CD4-positive, CD25-positive, alpha-beta regulatory T cell (primary cell): ENCODE results near the gene ASB10. TPM values are rescaled to one million over a fixed set of nuclear protein-coding genes. Genes with fewer than 3 reads are reported as not detected.

ENCODE experiments used
- ATAC-seq, 2 donors: fragments of 150-1000 bp; cut with Tn5 transposase; one replicate each; pipeline ENCODE4 v1.10.0; 2021; ENCODE audit warnings: low read depth in 2 of 2, moderate number of reproducible peaks in 2 of 2, moderate library complexity in 1 of 2
- DNase-seq, 3 donors: peaks; one replicate each; pipeline versions ENCODE4 v3.0.0 to v3.0.0-alpha.2; 2012 to 2022; ENCODE audit warnings: mixed read lengths in 1 of 3
- H3K27ac ChIP-seq: one replicate; pipeline ENCODE4 v1.7.0; 2013; ENCODE audit warnings: mild to moderate bottlenecking, low read length; ENCODE audit not compliant: insufficient read depth, poor library complexity, severe bottlenecking
- H3K27me3 ChIP-seq: one replicate; pipeline ENCODE4 v1.7.0; 2013; ENCODE audit warnings: low read length; ENCODE audit not compliant: control insufficient read depth, insufficient read depth
- H3K36me3 ChIP-seq: one replicate; pipeline ENCODE4 v1.7.0; 2013; ENCODE audit warnings: mild to moderate bottlenecking, low read length, moderate library complexity; ENCODE audit not compliant: control insufficient read depth, insufficient read depth
- H3K4me1 ChIP-seq: 2 replicates; pipeline ENCODE4 v1.7.0; 2013; ENCODE audit warnings: mild to moderate bottlenecking, low read length; ENCODE audit not compliant: insufficient read depth, control insufficient read depth, poor library complexity, severe bottlenecking
- H3K4me3 ChIP-seq: one replicate; pipeline ENCODE4 v1.7.0; 2013; ENCODE audit warnings: low read depth, mild to moderate bottlenecking, low read length, moderate library complexity
- H3K9me3 ChIP-seq, 2 experiments: 1 replicate in 1 of 2; 2 replicates in 1 of 2; pipeline ENCODE4 v1.7.0; 2013; ENCODE audit warnings: low read length in 2 of 2, mild to moderate bottlenecking in 1 of 2, moderate library complexity in 1 of 2; ENCODE audit not compliant: control insufficient read depth in 2 of 2
- H3K27ac Mint-ChIP-seq, 3 donors: one replicate each; pipeline ENCODE4 v1.8.0; 2020 to 2022; ENCODE audit warnings: mild to moderate bottlenecking in 3 of 3, mixed read lengths in 3 of 3, moderate library complexity in 2 of 3
- H3K27me3 Mint-ChIP-seq: one replicate; pipeline ENCODE4 v1.8.0; 2022; ENCODE audit warnings: mild to moderate bottlenecking, mixed read lengths
- H3K36me3 Mint-ChIP-seq: one replicate; pipeline ENCODE4 v1.8.0; 2020; ENCODE audit warnings: mixed read lengths
- H3K4me1 Mint-ChIP-seq, 4 donors: one replicate each; pipeline ENCODE4 v1.8.0; 2020 to 2022; ENCODE audit warnings: mixed read lengths in 4 of 4, mild to moderate bottlenecking in 1 of 4
- H3K4me3 Mint-ChIP-seq, 4 donors: one replicate each; pipeline ENCODE4 v1.8.0; 2020 to 2022; ENCODE audit warnings: mild to moderate bottlenecking in 4 of 4, mixed read lengths in 4 of 4, moderate library complexity in 3 of 4
- H3K9me3 Mint-ChIP-seq, 7 donors: one replicate each; pipeline ENCODE4 v1.8.0; 2020 to 2022; ENCODE audit warnings: mixed read lengths in 7 of 7, mild to moderate bottlenecking in 3 of 7, moderate library complexity in 2 of 7
- polyA plus RNA-seq, 4 donors: library from polyadenylated mRNA; unstranded; fragments of 300-500 nt; fragmentation: Illumina TruSeq; gene quantifications; one replicate each; pipeline ENCODE4 v1.2.3, GENCODE V29; 2021
- total RNA-seq: library from RNA; stranded (reverse); gene quantifications from one replicate; pipeline ENCODE4 v1.2.3, GENCODE V29; 2022

The ASB10 gene
- total and polyA plus RNA-seq, 5 donors from 2014 or later = not detected

GRCh38 chr7:151148319-151149259 lies 38.5 kb downstream of the ASB10 start:
- H3K9me3 Mint-ChIP-seq = peaks cover 0 to 1% (median 0%) of the 10 kb centered on the region in 7 donors
- no peaks in the 10 kb centered on the region for H3K9me3 ChIP-seq
- no peak overlapping the region for H3K27ac Mint-ChIP-seq
- ATAC-seq (no peak), DNase-seq (no peak)
- no peaks in the 10 kb centered on the region for H3K4me1 Mint-ChIP-seq
- H3K4me1 ChIP-seq = no peaks in the 10 kb centered on the region
- peaks cover 15% of the 10 kb centered on the region for H3K27me3 ChIP-seq
- H3K36me3 Mint-ChIP-seq = no peaks in the 10 kb centered on the region
- no peak overlapping the region for H3K27ac ChIP-seq
- H3K27me3 Mint-ChIP-seq = peaks cover 14% of the 10 kb centered on the region
- no peak overlapping the region for H3K4me3 Mint-ChIP-seq
- H3K36me3 ChIP-seq = no peaks in the 10 kb centered on the region
- H3K4me3 ChIP-seq = no peak overlapping the region

- ATAC-seq = no peak
- Histone ChIP-seq H3K36me3 (no peaks in the 10 kb centered on the region), H3K27me3 (peaks cover 7% of the 10 kb centered on the region), H3K9me3 (no peaks in the 10 kb centered on the region), H3K4me3 (no peak overlapping the region), H3K4me1 (no peaks in the 10 kb centered on the region), H3K27ac (no peak overlapping the region)
- DNase-seq = no peak
- H3K36me3 Mint-ChIP-seq = peaks cover 9% of the 10 kb centered on the region
- H3K4me3 Mint-ChIP-seq = no peak overlapping the region
- peak overlapping the region in 1 of 3 donors; percentile 12 for H3K27ac Mint-ChIP-seq
- H3K27me3 Mint-ChIP-seq = peaks cover 14% of the 10 kb centered on the region
- peaks cover 0 to 1% (median 0%) of the 10 kb centered on the region in 7 donors for H3K9me3 Mint-ChIP-seq
- no peaks in the 10 kb centered on the region for H3K4me1 Mint-ChIP-seq
Measured at GRCh38 chr7:151146761-151147160, 40.3 kb downstream of the ASB10 start.

- Histone ChIP-seq H3K4me1 (no peaks in the 10 kb centered on the region), H3K27me3 (no peaks in the 10 kb centered on the region), H3K9me3 (no peaks in the 10 kb centered on the region), H3K4me3 (no peak overlapping the region), H3K27ac (no peak overlapping the region), H3K36me3 (no peaks in the 10 kb centered on the region)
- DNase-seq (no peak), ATAC-seq (no peak)
- no peak overlapping the region for H3K27ac Mint-ChIP-seq
- H3K36me3 Mint-ChIP-seq = peaks cover 11% of the 10 kb centered on the region
- H3K4me3 Mint-ChIP-seq = no peak overlapping the region
- H3K27me3 Mint-ChIP-seq = peaks cover 9% of the 10 kb centered on the region
- H3K9me3 Mint-ChIP-seq = peaks cover 0 to 1% (median 0%) of the 10 kb centered on the region in 7 donors
- H3K4me1 Mint-ChIP-seq = no peaks in the 10 kb centered on the region
Measured at GRCh38 chr7:151144387-151144786, 42.7 kb downstream of the ASB10 start.

- no peak overlapping the region for H3K27ac ChIP-seq
- no peaks in the 10 kb centered on the region for H3K4me1 ChIP-seq
- Mint-ChIP-seq H3K36me3 (peaks cover 11% of the 10 kb centered on the region), H3K4me3 (no peak overlapping the region), H3K4me1 (no peaks in the 10 kb centered on the region), H3K9me3 (peaks cover 0 to 1% (median 0%) of the 10 kb centered on the region in 7 donors), H3K27me3 (peaks cover 4% of the 10 kb centered on the region), H3K27ac (peak overlapping the region in 1 of 3 donors; percentile 46)
- no peaks in the 10 kb centered on the region for H3K27me3 ChIP-seq
- no peak for DNase-seq
- no peaks in the 10 kb centered on the region for H3K9me3 ChIP-seq
- H3K36me3 ChIP-seq = no peaks in the 10 kb centered on the region
- no peak overlapping the region for H3K4me3 ChIP-seq
- no peak for ATAC-seq
Measured at GRCh38 chr7:151143261-151144015, 43.6 kb downstream of the ASB10 start.

GRCh38 chr7:151142686-151143040 lies 44.4 kb downstream of the ASB10 start:
- Mint-ChIP-seq H3K4me3 (no peak overlapping the region), H3K4me1 (no peaks in the 10 kb centered on the region), H3K36me3 (peaks cover 11% of the 10 kb centered on the region), H3K9me3 (peaks cover 0 to 1% (median 0%) of the 10 kb centered on the region in 7 donors), H3K27me3 (no peaks in the 10 kb centered on the region), H3K27ac (no peak overlapping the region)
- H3K4me1 ChIP-seq = no peaks in the 10 kb centered on the region
- H3K9me3 ChIP-seq = no peaks in the 10 kb centered on the region
- DNase-seq = no peak
- no peak overlapping the region for H3K27ac ChIP-seq
- no peaks in the 10 kb centered on the region for H3K27me3 ChIP-seq
- no peak for ATAC-seq
- H3K4me3 ChIP-seq = no peak overlapping the region
- H3K36me3 ChIP-seq = no peaks in the 10 kb centered on the region

- Mint-ChIP-seq H3K27me3 (no peaks in the 10 kb centered on the region), H3K4me1 (no peaks in the 10 kb centered on the region), H3K27ac (no peak overlapping the region), H3K36me3 (peaks cover 11% of the 10 kb centered on the region), H3K9me3 (peaks cover 0 to 1% (median 0%) of the 10 kb centered on the region in 7 donors), H3K4me3 (no peak overlapping the region)
- no peak overlapping the region for H3K4me3 ChIP-seq
- no peaks in the 10 kb centered on the region for H3K9me3 ChIP-seq
- H3K27me3 ChIP-seq = no peaks in the 10 kb centered on the region
- ATAC-seq (no peak), DNase-seq (no peak)
- no peaks in the 10 kb centered on the region for H3K4me1 ChIP-seq
- no peak overlapping the region for H3K27ac ChIP-seq
- no peaks in the 10 kb centered on the region for H3K36me3 ChIP-seq
Measured at GRCh38 chr7:151141855-151142685, 45.0 kb downstream of the ASB10 start.

- H3K36me3 ChIP-seq = no peaks in the 10 kb centered on the region
- no peaks in the 10 kb centered on the region for H3K27me3 ChIP-seq
- no peaks in the 10 kb centered on the region for H3K4me1 ChIP-seq
- Mint-ChIP-seq H3K27ac (no peak overlapping the region), H3K36me3 (peaks cover 13% of the 10 kb centered on the region), H3K27me3 (no peaks in the 10 kb centered on the region), H3K4me1 (no peaks in the 10 kb centered on the region), H3K9me3 (peaks cover 0 to 1% (median 0%) of the 10 kb centered on the region in 7 donors), H3K4me3 (no peak overlapping the region)
- DNase-seq (no peak), ATAC-seq (no peak)
- H3K27ac ChIP-seq = no peak overlapping the region
- H3K9me3 ChIP-seq = no peaks in the 10 kb centered on the region
- no peak overlapping the region for H3K4me3 ChIP-seq
Measured at GRCh38 chr7:151141311-151141854, 45.7 kb downstream of the ASB10 start.
